GM19240 (cell line): ENCODE measurements around the gene INPP4B.

ENCODE experiments used
- DNase-seq: peaks from one replicate; pipeline ENCODE4 v3.0.0; 2011; ENCODE audit warnings: low spot score; ENCODE audit not compliant: insufficient read length

INPP4B gene

DNA sequence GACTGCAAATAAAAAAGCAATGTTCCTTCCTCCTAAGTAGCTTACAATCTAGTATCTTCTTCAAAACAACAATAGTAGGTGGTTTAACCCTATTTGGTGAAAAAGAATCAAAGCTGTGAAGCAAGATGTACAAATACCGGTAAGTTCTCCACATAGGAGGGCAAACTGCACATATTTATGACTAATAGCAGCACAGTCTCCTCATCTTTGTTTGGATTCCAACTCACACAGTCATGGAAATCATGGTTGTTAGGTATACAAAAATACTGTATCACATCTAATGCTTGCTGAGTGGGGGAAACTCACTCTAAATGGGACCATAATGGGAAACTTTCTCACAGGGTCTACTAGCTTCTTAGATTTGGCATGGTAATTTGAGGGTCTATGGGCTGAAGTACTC lies 597.2 kb downstream of the INPP4B start:
- no peak for DNase-seq

DNA sequence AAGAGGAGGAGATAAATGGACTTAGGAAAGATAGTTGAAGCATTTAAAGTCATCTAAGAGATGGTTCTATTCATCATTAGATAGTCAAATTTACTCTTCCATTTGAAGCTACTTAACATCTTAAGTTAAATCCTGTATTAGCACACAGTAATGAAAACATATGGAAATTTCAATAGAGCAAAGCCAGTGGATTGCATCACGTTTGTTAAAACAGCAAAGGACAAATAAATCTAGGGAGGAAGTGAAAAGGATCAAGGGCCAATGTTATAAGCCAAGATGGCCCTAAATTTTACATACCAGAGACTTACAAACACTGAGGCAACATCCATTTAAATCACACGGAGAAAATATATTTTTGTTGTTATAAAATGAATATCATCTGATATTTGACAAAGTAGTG lies 602.8 kb downstream of the INPP4B start:
- no peak for DNase-seq

DNA sequence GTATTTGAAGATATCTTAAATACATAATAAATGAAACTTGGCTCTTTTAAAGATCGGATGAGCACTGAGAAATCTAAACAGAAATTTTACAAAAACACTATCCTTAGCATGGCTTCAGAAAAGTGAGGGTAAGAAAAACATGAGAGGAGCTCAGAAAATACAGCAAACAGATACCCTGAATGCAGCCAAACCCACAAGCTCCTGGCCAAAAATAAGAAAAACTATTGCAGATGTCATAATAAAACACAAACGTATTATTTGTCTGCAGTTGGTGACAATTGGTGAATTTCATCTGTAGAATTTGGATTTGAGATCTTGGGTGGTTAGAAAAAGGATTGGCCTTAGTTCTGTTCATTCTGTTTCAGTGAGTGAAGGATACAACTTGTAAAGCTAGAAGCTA lies 603.9 kb downstream of the INPP4B start:
- no peak for DNase-seq

DNA sequence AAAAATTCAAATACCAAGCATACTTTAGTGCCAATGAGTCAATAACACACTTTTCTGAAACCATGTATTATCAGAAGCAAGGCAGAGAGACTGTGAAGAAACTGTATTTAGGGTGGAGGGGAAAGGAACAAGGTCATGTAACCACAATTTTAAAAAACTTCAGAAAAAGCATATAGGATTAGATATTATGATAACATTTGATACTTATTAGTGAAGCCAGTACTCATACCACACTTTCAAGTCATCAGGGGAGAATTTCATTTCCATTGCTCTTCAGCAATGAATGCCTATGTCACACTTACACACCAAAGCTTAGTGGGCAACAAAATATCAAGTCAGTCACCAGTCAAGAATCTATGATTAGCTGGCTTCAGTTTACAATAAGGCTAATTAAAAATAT lies 607.5 kb downstream of the INPP4B start:
- no peak for DNase-seq

DNA sequence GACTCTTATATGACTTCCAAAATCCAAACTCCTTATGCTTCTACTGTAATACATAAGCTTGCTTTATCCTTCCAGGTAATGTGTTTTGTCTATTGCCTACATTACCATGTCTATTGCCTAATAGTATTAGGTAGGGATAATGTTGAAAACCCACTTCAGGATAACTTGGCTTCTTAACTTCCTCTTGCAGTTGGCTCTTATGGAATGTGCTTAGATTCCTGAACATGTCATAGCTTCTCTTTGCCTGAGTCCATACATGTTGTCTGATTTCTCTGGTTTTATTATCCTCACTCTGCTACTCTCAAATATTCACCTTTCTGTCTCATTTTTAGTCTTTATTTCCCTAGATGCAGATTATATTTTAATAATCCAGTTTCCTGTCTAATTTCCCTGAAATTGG lies 609.8 kb downstream of the INPP4B start:
- DNase-seq: no peak

DNA sequence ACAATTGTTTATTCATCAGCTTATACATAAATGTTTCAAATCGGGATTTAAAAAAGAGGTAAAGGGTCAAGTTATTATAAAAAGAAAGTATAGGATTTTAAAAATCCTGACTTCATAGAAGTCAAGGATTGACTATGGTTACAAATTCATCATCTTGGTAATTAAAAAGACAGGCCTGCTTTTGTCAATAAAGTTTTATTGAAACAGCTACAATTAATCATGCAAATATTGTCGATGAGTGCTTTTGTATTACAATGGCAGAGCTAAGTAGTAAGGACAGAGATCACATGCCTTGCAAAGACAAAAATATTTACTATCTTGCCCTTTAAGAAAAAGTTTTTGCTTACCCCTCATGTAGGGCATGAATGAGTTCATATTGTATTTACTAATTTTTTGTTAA lies 614.3 kb downstream of the INPP4B start:
- no peak for DNase-seq

DNA sequence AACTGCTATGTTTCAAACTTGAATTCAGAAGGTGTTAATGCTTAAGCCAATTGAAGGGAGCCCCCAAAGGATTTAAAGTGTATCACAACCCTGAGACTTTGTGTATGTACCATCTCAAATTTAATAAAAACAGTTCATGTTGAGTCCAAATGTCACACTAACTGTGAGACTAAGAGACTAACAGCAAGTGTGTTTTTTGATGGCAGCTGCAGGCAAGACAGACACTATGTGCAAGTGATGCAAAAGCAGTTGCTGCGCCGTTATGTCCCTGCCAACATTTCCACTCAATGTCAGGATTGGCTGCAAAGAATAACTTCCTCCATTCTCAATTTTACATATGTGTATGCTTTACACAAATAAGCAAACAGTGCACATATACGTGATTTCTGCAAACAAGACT lies 615.1 kb downstream of the INPP4B start:
- DNase-seq: no peak

DNA sequence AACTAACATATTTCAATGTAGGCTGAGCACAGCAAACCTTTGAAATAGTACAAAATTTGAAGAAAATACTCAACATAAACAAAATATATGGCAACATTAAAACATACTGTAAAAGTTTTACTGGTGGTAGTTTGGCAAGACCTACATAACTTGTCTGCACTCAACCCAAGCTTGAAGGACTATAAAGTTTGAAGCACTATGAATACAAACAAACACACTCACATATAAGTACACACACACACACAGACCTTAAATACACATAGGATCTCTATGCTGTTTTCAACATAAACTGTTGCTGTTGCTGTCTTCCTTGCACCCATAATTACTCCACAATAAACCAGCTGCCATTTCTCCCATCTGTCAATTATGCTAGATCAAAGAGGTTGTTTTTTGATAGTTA lies 620.1 kb downstream of the INPP4B start:
- no peak for DNase-seq

DNA sequence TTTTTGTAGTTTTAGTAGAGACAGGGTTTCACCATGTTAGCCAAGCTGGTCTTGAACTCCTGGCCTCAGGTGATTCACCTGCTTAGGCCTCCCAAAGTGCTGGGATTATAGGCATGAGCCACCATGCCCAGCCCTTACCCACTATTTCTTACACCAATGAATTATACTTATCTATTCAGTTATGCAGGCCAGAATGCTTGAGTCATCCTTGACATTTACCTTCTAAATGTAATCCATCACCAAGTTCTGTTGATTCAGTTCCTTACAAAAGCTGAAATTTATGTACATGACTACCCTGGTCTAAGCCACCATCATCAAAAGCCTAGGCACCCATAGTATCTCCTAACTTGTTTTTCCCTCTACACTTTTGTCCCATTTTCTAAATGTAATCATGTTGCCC lies 624.0 kb downstream of the INPP4B start:
- no peak for DNase-seq

DNA sequence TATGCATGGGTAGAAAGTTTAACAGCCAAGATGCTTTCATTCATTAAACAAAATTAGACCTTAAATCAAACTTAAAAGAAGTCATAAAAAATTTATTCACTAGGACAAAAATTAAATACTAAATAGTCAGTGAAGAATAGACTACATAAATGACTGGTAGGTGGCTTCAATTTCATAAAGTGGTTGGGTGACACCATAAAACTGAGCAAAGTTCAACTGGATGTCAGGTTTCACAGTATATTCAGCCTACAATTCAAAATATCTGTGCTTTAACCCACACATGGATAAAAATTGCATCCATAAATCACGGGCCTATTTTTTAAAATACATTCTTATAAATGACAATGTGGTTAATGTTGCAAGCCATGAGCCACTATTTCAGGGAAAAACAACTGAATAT lies 627.4 kb downstream of the INPP4B start:
- DNase-seq: no peak

DNA sequence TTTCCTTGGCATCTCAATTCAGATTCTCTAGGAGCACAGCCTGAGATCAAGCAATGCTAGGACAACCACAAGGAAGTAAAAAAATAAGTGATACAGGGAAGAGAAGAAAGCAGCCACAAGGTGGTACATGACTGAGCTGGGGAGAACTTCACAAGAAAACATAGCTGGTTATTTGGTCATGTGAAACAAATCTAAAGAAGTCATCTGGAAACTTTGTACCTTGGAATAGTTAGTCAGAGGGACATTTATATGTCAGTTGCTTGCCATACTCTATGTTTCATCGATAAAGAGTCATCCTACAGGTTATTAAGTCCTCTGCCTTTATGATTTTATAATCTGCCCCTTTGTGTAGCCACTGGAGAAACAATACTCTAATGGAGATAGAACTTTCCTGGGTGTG lies 634.7 kb downstream of the INPP4B start:
- no peak for DNase-seq

DNA sequence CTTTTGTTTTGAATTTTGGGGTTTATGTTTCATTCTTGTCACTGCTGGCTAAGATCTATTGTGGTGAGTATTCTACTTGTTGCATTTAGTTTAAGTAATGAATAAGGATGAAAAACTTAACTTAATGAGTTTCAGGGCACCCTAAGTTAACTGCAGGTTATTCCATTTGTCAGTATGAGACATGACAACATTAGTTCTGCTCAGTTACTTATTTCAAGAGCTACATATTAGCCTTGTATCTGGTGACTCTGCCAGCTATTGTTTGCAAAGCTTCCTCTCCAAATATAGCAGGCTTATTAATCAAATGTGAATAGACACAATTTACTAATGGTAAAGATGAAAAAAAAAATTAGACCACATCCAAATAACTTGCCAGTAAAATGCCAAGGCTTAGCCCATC lies 642.6 kb downstream of the INPP4B start:
- DNase-seq: no peak

DNA sequence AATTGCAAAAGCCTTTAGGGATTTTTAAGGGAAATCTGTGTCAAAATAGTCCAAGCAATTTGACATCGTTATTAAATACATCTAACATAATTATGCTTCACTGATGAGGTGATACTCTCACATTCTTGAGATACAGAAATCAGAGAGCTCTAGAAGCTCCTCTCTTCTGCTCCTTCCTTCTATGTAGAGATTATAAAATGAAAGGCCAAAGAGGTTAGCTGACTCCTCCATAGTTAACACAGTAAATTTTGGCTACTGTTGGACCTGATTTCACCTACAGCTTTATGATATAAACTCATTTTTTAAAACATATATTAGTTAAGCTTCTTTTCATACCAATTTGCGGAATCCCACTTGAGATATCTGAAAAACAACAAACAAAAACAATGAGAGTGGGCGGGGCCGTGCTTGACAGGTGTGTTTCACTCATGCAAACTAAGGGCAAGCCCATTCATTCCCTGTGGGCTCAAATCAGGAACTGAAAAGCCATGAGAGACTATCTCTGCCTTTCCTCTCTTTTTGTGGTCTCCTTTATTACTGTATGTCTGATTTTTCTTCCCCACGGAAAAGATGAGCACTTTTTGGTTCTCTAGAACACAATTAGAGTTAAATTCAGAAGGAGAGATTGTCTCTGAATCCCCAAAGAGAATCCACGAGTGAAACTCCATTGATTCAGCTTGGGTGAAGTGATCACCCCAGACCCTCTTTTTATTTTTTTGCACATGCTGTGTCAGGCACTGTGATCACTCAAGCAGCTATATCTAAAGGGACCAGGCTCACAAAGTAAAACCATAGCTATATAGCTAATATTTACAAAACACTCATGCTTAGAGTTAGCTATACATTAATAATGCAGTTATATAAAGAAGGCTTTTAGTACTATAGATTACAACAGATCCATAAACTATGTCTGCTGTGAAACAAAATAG lies 643.4 kb downstream of the INPP4B start:
- DNase-seq: no peak

DNA sequence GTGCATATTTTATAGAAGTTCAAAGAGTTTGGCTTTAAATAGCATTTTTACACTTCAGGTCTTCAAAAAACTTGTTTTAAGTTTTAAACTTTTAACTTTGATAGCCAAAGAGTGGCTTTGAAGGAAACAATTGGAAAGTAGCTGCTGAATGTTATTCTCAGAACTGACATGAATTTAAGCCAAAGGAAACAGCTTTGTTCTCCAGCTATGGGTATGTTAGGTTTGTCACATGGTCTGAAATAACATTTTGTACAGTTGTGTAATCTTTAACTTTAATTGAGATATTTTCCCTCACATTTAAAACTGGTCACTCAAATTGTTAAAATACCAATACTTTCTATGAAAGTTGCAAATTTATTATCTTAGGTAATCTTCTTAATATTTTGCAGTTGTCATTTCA lies 645.1 kb downstream of the INPP4B start:
- no peak for DNase-seq

DNA sequence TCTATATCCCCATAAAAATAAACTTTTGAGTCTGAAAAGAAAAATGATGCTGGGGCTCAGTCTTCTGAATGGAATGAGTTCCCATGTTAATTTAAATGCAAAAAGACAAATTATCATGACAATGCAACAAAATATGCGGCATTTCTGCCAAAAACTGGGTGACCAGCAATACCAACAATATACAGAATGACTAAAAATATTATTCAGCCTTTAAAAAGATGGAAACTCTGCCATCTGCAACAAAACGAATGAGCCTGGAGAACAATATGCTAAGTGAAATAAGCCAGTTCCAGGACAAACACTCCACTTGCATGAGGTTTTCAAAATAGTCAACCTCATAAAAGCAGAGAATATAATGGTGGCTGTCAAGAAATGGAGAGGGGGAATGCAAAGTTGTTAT lies 651.2 kb downstream of the INPP4B start:
- DNase-seq: no peak

DNA sequence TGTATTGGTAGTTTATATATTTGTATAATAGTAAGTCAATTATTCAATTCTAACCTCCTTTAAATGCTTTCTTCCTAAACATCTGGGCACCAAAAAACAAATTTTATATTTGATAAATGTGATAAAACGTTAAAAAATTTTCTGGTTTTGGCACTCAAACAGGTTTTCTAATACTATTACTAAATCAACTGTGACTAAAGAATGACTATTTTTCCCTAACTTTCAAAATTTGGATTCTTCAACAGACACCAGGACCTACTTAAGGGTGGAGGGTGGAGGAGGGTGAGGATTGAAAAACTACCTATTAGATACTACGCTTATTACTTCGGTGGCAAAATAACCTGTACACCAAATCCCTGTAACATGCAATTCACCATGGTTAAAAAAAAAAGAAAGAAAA lies 654.2 kb downstream of the INPP4B start:
- no peak for DNase-seq

DNA sequence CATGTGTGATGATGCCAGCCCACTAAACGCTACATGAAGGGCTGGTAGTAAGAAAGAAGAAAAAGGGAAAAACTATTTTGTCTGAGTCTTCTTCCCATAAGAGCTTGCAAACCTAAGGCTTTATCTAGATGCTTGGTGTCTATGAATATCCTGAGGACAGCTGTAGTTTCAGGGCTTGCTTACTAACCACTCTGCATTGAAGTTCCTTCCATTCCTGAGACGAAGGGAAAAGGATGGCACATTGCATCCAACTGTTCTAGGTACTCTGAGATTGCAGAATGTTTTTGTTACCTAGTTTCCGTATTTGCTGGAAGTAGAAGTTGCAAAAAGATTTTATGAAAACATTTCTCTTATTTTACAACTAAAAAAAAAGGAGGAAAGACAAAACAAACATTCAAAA lies 665.1 kb downstream of the INPP4B start:
- no peak for DNase-seq

DNA sequence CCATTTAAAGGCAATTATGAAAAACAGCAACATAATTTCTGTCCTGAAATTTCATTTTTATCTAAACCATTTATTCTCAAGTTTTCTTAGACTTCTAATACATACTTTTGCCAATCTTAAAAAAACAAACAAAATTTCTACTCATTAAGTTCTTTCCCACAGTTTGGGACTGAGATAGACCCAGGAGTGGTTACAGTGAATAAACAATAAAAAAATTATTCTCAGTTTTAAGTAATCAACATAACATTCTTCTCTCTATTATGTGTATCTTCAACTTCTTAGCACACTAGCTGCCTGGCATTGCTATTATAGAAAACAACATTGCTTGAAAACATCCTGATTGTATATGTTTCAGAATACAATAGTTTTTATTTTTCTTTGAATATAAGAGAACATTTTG lies 676.9 kb downstream of the INPP4B start:
- DNase-seq: no peak

DNA sequence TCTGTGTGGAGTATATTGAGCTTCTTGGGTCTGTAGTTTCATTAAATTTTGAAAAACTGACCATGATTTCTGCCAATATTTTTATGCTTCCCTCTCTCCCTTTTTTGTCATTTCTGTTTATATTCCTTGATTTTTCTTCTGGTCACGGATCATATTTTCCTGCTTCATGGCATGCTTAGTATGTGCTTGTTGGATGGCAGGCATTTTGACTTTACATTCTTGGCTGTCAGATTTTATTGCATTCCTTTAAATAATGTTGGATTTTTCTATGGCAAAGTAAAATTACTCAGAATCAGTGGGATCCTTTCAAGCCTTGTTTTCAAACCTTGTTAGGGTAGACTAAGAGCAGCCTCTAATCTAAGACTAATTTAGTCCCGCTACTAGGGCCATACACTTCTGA lies 677.9 kb downstream of the INPP4B start:
- no peak for DNase-seq

DNA sequence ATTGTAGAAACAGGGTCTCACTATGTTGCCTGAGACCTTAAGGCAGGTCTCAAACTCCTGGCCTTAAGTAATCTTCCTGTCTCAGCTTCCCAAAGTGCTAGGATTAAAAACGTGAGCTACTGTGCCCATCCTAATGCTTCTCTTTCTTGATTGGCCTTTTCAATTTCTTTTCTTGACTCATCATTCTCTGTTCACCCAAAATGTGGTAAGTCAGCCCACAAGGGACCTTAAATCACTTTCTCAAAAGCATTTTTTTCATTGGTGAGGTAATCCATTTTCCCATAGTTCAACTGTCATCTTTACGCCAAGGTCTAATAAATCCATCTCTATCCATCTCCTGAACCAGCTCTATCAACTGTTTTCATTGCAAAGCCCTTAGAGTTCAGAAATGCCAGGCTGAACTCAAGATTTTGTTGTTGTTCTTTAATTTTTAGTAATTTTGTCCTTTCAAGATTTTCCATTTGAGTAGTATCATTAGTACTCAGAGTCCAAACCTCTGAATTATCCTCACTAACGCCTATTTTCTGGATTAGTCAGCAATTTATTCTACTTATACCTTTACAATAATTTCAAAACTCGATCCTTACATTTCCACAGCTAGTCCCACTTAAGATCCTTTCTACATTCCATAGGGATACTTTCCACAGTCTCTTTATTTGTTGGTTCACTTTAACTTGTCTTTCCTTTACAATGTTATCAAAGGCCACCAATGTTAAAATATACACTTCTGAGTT lies 681.2 kb downstream of the INPP4B start:
- DNase-seq: no peak

DNA sequence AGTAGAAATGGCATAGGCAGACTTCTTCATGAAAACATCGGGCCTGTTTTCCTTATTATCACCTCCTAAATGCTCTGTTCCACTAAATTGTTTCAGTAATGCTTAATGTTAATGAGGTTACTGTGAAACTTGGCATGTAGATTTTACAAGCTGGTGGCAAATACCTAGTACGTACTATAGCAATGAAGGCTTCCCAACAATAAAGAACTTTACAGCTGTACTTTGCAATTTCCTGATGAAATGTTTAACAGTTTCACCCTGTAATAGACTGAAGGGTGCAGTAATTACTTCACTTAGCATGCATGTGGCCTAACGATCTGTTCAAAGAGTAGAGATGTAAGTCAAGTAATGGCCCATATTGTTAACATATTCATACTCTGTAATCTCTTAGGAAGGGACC lies 685.0 kb downstream of the INPP4B start:
- no peak for DNase-seq

DNA sequence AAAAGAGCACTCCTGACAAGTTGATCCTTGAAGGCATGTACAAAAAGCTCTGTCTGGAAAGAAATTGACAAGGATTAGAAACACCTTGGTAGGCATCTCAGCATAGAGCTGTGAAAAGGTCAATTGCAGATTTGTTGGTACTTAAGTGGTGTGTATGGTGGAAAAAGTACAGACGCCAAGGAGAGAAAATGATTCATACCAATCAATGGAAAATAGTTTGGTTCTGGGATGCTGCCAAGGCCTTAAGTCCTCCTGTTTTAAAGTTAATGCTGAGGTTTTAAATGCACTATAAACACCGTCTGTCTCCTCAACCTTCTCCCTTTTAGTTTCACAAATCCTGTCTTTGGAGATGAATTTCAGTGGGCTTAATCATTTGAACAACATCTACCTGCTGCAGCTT lies 685.6 kb downstream of the INPP4B start:
- no peak for DNase-seq

DNA sequence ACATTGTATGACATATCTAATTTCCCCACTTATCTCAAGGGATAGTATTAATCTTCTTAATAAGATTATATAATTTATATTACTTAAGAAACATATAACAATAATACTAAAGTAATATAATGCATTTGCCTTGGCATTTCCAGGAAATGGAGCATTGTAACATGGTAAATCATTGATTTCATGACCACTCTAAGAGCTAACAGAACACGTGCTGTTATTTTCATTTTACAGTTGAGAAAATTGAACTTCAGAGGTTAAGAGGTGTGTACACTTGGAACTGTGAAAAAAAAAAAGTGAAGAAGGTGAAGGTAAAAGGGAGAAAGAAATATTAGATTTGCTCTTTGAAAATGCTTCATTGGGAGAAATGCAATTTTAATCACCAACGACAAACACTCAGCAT lies 687.1 kb downstream of the INPP4B start:
- no peak for DNase-seq
